ENCODE data around the gene RSBN1L. TPM values are rescaled to one million over a fixed set of nuclear protein-coding genes. Genes with fewer than 3 reads are reported as not detected.

RSBN1L gene
- total and polyA plus RNA-seq, 2 of the 8 experiments (the other 6 are each of a cell fraction or from before 2014, with no cell fraction given), result 4.1 to 22.1 TPM

DNA sequence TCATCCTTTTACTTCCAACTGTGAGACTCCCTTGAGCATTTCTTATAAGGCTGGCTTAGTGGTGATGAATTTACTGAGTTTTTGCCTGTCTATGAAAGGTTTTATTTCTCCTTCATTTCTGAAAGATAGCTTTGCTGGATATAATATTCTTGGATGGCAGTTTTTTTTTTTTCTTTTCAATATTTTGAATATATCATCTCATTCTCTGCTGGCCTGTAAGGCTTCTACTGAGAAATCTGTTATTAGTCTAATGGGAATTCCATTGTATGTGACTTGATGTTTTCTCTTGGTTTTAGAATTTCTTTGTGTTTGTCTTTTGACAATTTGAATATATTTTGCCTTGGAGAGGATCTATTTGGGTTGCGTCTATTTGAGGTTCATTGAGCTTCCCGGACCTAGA is 124.7 kb downstream of the RSBN1L start (continued):
- no peak for TF ChIP-seq MAFK (IDR thresholded peaks at IDR 0.05; ENCODE audit: low read depth, low read length)
- no peak for TF ChIP-seq EP300 (IDR thresholded peaks at IDR 0.05; ENCODE audit: borderline replicate concordance in 1 of 2, low read depth in 2 of 2, low read length in 2 of 2)
- no peak for TF ChIP-seq CREB1 (IDR thresholded peaks at IDR 0.05)
- no peak for TF ChIP-seq NRF1 (IDR thresholded peaks at IDR 0.05; ENCODE audit: low read depth, low read length)
- no peak for TF ChIP-seq JUND (IDR thresholded peaks at IDR 0.05; ENCODE audit: low read length)

Data from H1 (cell line).